HepG2 (cell line): ENCODE measurements around the gene MAMLD1. TPM values are rescaled to one million over a fixed set of nuclear protein-coding genes. Genes with fewer than 3 reads are reported as not detected.

Experiments used
- ATAC-seq: fragments of 200-7000 bp; cut with Tn5 transposase; 3 replicates; pipeline ENCODE4 v1.9.1; 2020; ENCODE audit warnings: mild to moderate bottlenecking, moderate library complexity
- BruUV-seq: library from RNA; stranded (reverse); fragments of 400-500 nt; replicated peaks from 2 replicates; lab custom pipeline; 2021; lab: Mats Ljungman, UMichigan
- CTCF ChIA-PET: fragments of 300-600 bp; formaldehyde crosslinking; extraction: SDS; loops from one replicate; lab custom pipeline; 2021; ENCODE audit warnings: low total read pairs, inconsistent platforms, low intra/inter-chr PET ratio; lab: Yijun Ruan, JAX
- POLR2A ChIA-PET: fragments of 350-600 bp; sonication (Branson Sonifier 250); formaldehyde crosslinking; loops from one replicate; lab custom pipeline; 2020; ENCODE audit warnings: antibody characterized with exemption, inconsistent platforms; lab: Yijun Ruan, JAX
- DNase-seq: peaks from one replicate; pipeline ENCODE4 v3.0.0-alpha.2; 2015; ENCODE audit warnings: low spot score
- FAIRE-seq: peaks from 3 replicates; lab custom pipeline; 2011; peaks lifted over from hg19 to GRCh38; lab: Jason Lieb, UNC
- H2AFZ ChIP-seq: one replicate; pipeline ENCODE4 v1.6.1; 2011; ENCODE audit warnings: low read length, inconsistent platforms
- H3K27ac ChIP-seq: fragments of 300-600 bp; 3 replicates; pipeline ENCODE4 v1.8.0; 2011; ENCODE audit warnings: mixed run types, mild to moderate bottlenecking, mixed read lengths, low read length, inconsistent platforms; ENCODE audit not compliant: insufficient read depth; ENCODE audit errors: extremely low read length
- H3K27me3 ChIP-seq, 2 experiments: fragments of 200-600 bp in 1 of 2; 2 replicates in 1 of 2; 3 replicates in 1 of 2; pipeline versions ENCODE4 v1.6.0 to v1.8.0; 2011; ENCODE audit warnings: low read length in 2 of 2, mild to moderate bottlenecking in 2 of 2, moderate library complexity in 2 of 2, inconsistent platforms in 1 of 2; ENCODE audit not compliant: insufficient read depth in 2 of 2, control insufficient read depth in 1 of 2
- H3K36me3 ChIP-seq, 2 experiments: fragments of 200-600 bp in 1 of 2; replicated peaks in 1 of 2; 2 replicates in 1 of 2; 3 replicates in 1 of 2; pipeline versions ENCODE4 v1.5.1 to v1.8.0; 2011; ENCODE audit warnings: low read length in 2 of 2, inconsistent platforms in 1 of 2; ENCODE audit not compliant: insufficient read depth in 2 of 2, control insufficient read depth in 1 of 2
- H3K4me1 ChIP-seq: 2 replicates; pipeline ENCODE4 v1.5.1; 2012; ENCODE audit warnings: low read length, inconsistent platforms; ENCODE audit not compliant: insufficient read depth
- H3K4me2 ChIP-seq: 2 replicates; pipeline ENCODE4 v1.6.0; 2011; ENCODE audit warnings: low read depth, low read length, inconsistent platforms
- H3K4me3 ChIP-seq, 3 experiments: fragments of 200-600 bp in 1 of 3; sonication (generic), shearing (Covaris generic) in 1 of 3; replicated peaks in 1 of 3; 2 replicates each; pipeline ENCODE4 v1.5.1; 2011 to 2016; ENCODE audit warnings: low read length in 3 of 3, inconsistent platforms in 2 of 3, low read depth in 2 of 3, mild to moderate bottlenecking in 2 of 3, control low read depth in 1 of 3, mixed read lengths in 1 of 3; ENCODE audit not compliant: insufficient read depth in 1 of 3
- H3K79me2 ChIP-seq: one replicate; pipeline ENCODE4 v1.6.1; 2011; ENCODE audit warnings: low read length, inconsistent platforms; ENCODE audit not compliant: insufficient read depth
- H3K9ac ChIP-seq: 2 replicates; pipeline ENCODE4 v1.6.0; 2011; ENCODE audit warnings: mild to moderate bottlenecking, low read depth, low read length, inconsistent platforms; ENCODE audit not compliant: insufficient read depth
- H3K9me3 ChIP-seq: 2 replicates; pipeline ENCODE4 v1.5.1; 2012; ENCODE audit warnings: mild to moderate bottlenecking, low read length
- H4K20me1 ChIP-seq: 2 replicates; pipeline ENCODE4 v1.6.0; 2011; ENCODE audit warnings: inconsistent platforms, mild to moderate bottlenecking, low read length, moderate library complexity; ENCODE audit not compliant: insufficient read depth
- CENPX ChIP-seq: sonication (generic); formaldehyde crosslinking; IDR thresholded peaks from 2 replicates; pipeline ENCODE4 v1.9.0; 2021; ENCODE audit warnings: mild to moderate bottlenecking, missing genetic modification reagents, moderate library complexity
- HDAC2 ChIP-seq: sonication (generic); formaldehyde crosslinking; IDR thresholded peaks from 2 replicates; pipeline ENCODE4 v1.4.0; 2020; ENCODE audit warnings: missing genetic modification reagents
- POGK ChIP-seq: sonication (generic); formaldehyde crosslinking; conservative IDR thresholded peaks from 2 replicates; pipeline ENCODE4 v1.8.0; 2022; ENCODE audit warnings: mild to moderate bottlenecking, moderate library complexity, missing genetic modification reagents
- SMARCE1 ChIP-seq: fragments of 450-650 bp; IDR thresholded peaks from 2 replicates; pipeline ENCODE4 v1.6.1; 2017; ENCODE audit warnings: borderline replicate concordance
- TAF15 ChIP-seq: fragments of 200-400 bp; formaldehyde crosslinking; IDR thresholded peaks from one replicate; pipeline ENCODE4 v1.6.1; 2018; ENCODE audit warnings: mild to moderate bottlenecking, low read depth, low read length; ENCODE audit not compliant: poor library complexity, severe bottlenecking
- ZNF883 ChIP-seq: sonication (generic); formaldehyde crosslinking; IDR thresholded peaks from 2 replicates; pipeline ENCODE4 v1.5.1; 2020; ENCODE audit warnings: mild to moderate bottlenecking, missing genetic modification reagents; ENCODE audit errors: not compliant biosample characterization
- WGBS: methylation state at CpG from one replicate; pipeline ENCODE4 v1.1.6; 2017; ENCODE audit warnings: low lambda C conversion rate; 5-methylcytosine and 5-hydroxymethylcytosine counted together
- in situ Hi-C: cut with HindIII; loops from 2 replicates; pipeline ENCODE4 v1.10.0; 2017; ENCODE audit warnings: low pct_unique_long_range_greater_than_20kb; ENCODE audit not compliant: extremely low pct_ligation_motif_present
- intact Hi-C: fragments of 100-400 bp; cut with micrococcal nuclease; formaldehyde crosslinking; loops from one replicate; pipeline ENCODE4 v1.10.0; 2022; ENCODE audit not compliant: unreplicated experiment
- polyA plus RNA-seq, 8 experiments: library from polyadenylated mRNA; depleted of rRNA in 3 of 8; stranded (reverse) in 7 of 8; unstranded in 1 of 8; fragments of >200 nt; fragmentation: Illumina TruSeq in 4 of 8; extraction: Trizol in 4 of 8; gene quantifications; 2 replicates each; pipeline versions ENCODE4 v1.2.1 to v1.2.3, GENCODE V29; 2011 to 2016; ENCODE audit warnings: low read depth in 4 of 8, missing spikeins in 1 of 8, mixed read lengths in 1 of 8; ENCODE audit not compliant: insufficient read depth in 1 of 8
- total RNA-seq, 5 experiments: library from RNA; depleted of rRNA; stranded (reverse); fragments of >200 nt; fragmentation: Illumina TruSeq; extraction: Trizol; gene quantifications; 2 replicates each; pipeline ENCODE4 v1.2.3, GENCODE V29; 2016; ENCODE audit warnings: low read depth in 1 of 5
- TF ChIP-seq, protein P1 (sequence below): sonication (generic); formaldehyde crosslinking; IDR thresholded peaks from 2 replicates; pipeline ENCODE4 v1.4.0; 2020; ENCODE audit warnings: missing genetic modification reagents
- TF ChIP-seq, protein P2 (sequence below): sonication (generic); formaldehyde crosslinking; IDR thresholded peaks from 2 replicates; pipeline ENCODE4 v1.5.0; 2020; ENCODE audit warnings: missing genetic modification reagents

The MAMLD1 gene
- total and polyA plus RNA-seq, 2 of the 13 experiments (the other 11 are each of a cell fraction or from before 2014, with no cell fraction given): not detected

DNA sequence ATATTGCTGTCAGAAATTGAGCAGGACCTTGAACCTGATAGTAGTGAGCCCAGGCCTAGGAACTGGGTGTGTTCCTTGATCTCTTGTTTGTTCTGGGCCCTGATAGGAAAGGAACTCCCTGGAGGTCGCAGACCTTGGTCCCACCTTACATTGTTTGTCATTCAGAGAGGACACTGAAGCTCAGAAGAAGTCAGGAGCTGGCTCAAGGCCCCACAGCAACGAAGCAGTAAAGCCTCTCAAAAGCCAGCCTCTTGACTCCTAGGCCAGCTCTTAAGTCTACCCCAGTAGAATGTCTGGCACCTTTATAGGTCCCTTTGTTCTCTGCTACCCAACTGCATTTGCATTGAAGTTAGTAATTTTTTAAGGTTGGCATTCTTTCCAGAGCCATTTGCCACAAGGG, 46.8 kb downstream of the MAMLD1 start:
- no peaks in the 10 kb centered on the region for H3K4me1 ChIP-seq
- POLR2A ChIA-PET: no interaction called here
- CTCF ChIA-PET: no interaction called here
- H3K27me3 ChIP-seq: no peaks in the 10 kb centered on the region
- in situ Hi-C loops: no loop called here
- no peaks in the 10 kb centered on the region for H4K20me1 ChIP-seq
- no peak overlapping the region for H2AFZ ChIP-seq
- no peak for ATAC-seq
- DNase-seq: no peak
- H3K9ac ChIP-seq: no peak overlapping the region
- intact Hi-C loops: no loop called here
- WGBS: 0% methylated on average over 1 of the region's 2 CpGs
- H3K9me3 ChIP-seq: no peaks in the 10 kb centered on the region
- H3K4me2 ChIP-seq: no peak overlapping the region
- H3K4me3 ChIP-seq: no peak overlapping the region
- no peaks in the 10 kb centered on the region for H3K36me3 ChIP-seq
- FAIRE-seq: no peak
- H3K79me2 ChIP-seq: no peaks in the 10 kb centered on the region
- TF ChIP-seq, protein P1, sequence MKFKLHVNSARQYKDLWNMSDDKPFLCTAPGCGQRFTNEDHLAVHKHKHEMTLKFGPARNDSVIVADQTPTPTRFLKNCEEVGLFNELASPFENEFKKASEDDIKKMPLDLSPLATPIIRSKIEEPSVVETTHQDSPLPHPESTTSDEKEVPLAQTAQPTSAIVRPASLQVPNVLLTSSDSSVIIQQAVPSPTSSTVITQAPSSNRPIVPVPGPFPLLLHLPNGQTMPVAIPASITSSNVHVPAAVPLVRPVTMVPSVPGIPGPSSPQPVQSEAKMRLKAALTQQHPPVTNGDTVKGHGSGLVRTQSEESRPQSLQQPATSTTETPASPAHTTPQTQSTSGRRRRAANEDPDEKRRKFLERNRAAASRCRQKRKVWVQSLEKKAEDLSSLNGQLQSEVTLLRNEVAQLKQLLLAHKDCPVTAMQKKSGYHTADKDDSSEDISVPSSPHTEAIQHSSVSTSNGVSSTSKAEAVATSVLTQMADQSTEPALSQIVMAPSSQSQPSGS: no peak
- TF ChIP-seq POGK (CRISPR knock-in tag) (no peak), ZNF883 (no peak), TAF15 (no peak), CENPX (CRISPR knock-in tag) (no peak), HDAC2 (no peak), SMARCE1 (no peak)
- TF ChIP-seq, protein P2, sequence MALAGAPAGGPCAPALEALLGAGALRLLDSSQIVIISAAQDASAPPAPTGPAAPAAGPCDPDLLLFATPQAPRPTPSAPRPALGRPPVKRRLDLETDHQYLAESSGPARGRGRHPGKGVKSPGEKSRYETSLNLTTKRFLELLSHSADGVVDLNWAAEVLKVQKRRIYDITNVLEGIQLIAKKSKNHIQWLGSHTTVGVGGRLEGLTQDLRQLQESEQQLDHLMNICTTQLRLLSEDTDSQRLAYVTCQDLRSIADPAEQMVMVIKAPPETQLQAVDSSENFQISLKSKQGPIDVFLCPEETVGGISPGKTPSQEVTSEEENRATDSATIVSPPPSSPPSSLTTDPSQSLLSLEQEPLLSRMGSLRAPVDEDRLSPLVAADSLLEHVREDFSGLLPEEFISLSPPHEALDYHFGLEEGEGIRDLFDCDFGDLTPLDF (CRISPR knock-in tag): no peak
- no peak overlapping the region for H3K27ac ChIP-seq
- no TSS peak for BruUV-seq
